ENCODE data around the gene ACAP3.
A peak's percentile ranks its signal among the peaks of the same experiment; 100 is the strongest.

ACAP3 gene

DNA sequence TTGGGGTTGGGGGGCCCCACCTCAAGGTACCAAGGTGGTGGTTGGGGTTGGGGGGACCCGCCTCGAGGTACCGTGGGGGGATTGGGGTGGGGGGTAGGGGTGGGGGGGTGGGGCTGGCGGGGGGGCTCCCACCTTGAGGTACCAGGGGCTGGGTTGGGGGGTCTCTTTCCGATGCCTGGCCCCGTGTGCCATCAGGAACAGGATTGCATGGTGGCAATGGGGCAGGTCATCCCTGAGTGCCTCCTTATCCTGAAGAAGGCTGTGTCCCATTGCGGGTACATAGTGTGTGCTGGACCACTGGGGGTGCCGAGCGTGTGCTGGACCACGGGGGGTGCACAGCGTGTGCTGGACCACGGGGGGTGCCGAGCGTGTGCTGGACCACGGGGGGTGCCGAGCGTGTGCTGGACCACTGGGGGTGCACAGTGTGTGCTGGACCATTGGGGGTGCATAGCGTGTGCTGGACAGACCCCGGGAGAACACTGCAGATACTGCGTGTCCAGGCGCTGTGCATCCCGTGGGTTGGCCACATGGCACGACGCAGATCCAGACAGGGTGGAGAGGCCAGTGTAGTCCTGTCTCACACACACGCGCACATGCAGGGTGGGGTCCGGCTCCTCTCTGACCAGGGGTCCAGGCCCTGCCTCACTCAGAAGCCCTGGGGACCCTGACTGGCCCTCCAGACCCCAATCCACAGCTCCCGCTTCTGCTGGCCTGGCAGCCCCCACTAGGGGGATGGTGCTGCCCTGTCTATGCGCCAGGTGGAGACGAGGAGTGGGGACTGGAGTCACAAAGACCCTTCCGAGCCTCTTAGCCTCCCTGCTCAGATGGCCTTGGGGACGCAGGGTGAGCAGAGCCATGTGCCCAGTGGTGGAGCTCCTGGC is 23.3 kb downstream of the ACAP3 start:
- no peak for DNase-seq (ENCODE audit: low spot score)
- TF ChIP-seq, protein P1, sequence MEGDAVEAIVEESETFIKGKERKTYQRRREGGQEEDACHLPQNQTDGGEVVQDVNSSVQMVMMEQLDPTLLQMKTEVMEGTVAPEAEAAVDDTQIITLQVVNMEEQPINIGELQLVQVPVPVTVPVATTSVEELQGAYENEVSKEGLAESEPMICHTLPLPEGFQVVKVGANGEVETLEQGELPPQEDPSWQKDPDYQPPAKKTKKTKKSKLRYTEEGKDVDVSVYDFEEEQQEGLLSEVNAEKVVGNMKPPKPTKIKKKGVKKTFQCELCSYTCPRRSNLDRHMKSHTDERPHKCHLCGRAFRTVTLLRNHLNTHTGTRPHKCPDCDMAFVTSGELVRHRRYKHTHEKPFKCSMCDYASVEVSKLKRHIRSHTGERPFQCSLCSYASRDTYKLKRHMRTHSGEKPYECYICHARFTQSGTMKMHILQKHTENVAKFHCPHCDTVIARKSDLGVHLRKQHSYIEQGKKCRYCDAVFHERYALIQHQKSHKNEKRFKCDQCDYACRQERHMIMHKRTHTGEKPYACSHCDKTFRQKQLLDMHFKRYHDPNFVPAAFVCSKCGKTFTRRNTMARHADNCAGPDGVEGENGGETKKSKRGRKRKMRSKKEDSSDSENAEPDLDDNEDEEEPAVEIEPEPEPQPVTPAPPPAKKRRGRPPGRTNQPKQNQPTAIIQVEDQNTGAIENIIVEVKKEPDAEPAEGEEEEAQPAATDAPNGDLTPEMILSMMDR (IDR thresholded peaks at IDR 0.05; ENCODE audit: extremely low read depth, missing control alignments) = no peak

DNA sequence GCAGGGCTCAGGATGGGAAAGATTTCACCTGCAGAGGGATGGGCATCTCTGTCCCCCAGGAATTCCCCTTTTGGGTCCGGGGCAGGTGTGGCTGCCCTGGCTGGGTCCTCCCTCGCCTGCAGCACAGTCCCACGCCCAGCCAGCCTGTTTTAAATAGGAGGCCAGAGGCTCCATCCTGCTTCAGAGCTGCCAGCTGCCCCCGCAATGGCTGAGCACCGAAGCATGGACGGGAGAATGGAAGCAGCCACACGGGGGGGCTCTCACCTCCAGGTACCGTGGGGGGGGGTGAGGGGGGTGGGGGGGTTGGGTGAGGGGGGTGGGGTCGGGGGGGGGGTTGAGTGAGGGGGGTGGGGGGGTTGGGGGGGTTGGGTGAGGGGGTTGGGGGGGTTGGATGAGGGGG is 23.9 kb downstream of the ACAP3 start:
- TF ChIP-seq, protein P1 (IDR thresholded peaks at IDR 0.05; ENCODE audit: extremely low read depth, missing control alignments) = no peak
- DNase-seq (ENCODE audit: low spot score) = peak; percentile 84

DNA sequence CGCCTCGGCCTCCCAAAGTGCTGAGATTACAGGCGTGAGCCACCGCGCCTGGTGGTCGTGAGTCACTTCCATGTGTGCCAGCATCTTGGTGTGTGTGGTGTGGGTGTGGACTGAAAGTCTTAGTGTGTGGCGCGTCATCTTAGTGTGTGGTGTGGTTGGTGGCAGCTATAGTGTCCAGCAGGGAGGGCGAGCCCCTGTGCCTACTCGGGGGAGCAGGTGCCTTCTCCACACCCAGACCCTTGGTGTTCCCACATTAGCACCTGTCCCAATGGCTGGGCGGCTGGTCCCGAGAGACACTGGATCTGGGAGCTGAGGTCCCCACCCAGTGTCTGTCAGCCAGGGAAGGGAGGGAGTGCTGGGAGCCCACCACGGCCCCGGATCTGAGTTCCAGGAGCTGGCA is 24.7 kb downstream of the ACAP3 start:
- no peak for DNase-seq (ENCODE audit: low spot score)
- TF ChIP-seq, protein P1 (IDR thresholded peaks at IDR 0.05; ENCODE audit: extremely low read depth, missing control alignments) = no peak

DNA sequence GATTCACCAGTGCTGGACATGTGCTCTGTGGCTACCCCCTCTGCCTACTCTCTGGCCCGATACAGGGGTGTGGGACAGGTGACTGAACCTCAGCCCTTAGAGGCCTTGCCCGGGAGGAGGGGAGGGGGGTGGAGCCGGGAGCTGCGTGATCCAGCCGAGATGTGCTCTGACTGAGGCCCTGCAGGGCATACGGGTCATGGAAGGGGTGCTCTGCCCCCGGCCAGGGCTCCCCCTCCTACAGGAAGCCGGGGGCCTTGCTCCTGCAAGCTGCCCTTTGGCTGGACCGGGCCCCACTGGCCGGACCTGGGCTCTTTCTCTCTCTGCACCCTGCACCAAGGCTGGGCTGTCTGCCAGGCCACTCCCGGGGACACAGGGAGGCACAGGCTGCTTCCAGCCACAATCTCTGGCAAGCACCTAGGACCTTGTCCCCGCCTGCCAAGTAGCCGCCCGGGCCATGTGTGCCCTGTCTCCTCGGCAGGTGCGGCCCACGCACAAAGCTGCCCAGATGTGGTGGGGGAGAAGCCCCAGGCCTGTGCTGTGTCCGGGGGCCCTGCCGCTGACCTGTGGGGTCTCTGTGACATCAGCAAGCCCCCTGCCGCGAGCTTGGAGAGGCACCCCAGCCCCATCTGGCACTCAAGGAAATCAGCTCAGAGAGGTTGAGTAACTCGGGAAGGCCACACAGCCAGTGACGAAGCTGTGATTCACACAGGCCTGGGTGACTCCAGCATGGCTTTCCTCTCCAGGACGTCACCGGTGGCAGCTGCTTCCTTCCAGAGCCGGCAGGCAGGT is 26.0 kb downstream of the ACAP3 start:
- DNase-seq (ENCODE audit: low spot score) = no peak
- TF ChIP-seq, protein P1 (IDR thresholded peaks at IDR 0.05; ENCODE audit: extremely low read depth, missing control alignments) = no peak

DNA sequence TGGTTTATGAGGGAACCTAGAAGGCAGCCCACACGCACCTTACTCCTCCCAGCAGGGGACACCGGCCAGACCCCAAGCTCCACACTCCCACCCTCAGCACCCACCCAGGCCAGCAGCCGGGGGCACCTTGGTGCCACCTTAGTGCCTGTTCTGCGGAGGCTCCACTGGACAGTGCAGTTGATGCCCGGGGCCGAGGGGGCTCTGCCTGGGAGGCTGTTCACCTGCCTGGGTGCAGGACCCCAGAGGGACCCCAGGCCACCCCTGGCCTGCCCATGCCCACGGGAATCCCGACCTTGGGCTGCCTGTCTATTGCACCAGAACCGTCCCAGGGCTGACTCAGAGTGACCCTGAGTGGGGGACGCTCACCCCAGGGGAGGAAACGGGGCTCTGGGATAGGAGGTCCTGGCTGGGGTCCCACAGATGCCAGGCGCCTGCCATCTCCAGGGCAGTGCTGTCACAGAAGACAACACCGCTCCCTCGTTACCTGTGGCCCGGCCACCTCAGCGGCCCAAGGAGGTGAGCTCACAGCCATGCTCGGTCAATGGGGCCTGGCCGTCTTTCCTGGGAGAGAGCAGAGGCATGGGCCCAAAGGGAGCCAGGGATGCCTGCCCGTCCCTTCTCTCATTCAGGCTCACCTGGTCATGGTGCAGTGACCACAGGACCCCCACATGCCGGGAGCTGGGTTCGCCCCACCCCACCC is 26.8 kb downstream of the ACAP3 start:
- DNase-seq (ENCODE audit: low spot score) = no peak
- TF ChIP-seq, protein P1 (IDR thresholded peaks at IDR 0.05; ENCODE audit: extremely low read depth, missing control alignments) = no peak

DNA sequence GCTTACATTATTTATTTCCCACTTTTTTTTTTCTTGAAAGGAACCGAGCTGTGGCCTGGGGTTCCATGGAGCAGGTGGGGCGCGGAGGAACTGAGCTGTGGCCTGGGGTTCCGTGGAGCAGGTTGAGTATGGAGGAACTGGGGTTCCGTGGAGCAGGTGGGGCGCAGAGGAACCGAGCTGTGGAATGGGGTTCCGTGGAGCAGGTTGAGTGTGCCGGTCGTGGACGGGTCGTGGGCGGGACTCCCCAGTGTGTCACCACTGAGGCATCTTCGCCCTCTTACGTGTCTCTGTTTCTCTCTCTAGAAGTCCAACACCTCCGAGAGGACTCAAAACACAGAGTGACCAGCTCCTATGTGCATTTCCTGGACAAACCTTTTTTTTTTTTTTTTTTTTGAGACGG is 28.7 kb downstream of the ACAP3 start:
- TF ChIP-seq, protein P1 (IDR thresholded peaks at IDR 0.05; ENCODE audit: extremely low read depth, missing control alignments) = no peak
- DNase-seq (ENCODE audit: low spot score) = no peak

Data from GM20000 (cell line).